8988T (cell line): ENCODE results near the gene PRSS50.

Source experiments
- DNase-seq: peaks from one replicate; pipeline ENCODE4 v3.0.0; 2011

PRSS50 gene

DNA sequence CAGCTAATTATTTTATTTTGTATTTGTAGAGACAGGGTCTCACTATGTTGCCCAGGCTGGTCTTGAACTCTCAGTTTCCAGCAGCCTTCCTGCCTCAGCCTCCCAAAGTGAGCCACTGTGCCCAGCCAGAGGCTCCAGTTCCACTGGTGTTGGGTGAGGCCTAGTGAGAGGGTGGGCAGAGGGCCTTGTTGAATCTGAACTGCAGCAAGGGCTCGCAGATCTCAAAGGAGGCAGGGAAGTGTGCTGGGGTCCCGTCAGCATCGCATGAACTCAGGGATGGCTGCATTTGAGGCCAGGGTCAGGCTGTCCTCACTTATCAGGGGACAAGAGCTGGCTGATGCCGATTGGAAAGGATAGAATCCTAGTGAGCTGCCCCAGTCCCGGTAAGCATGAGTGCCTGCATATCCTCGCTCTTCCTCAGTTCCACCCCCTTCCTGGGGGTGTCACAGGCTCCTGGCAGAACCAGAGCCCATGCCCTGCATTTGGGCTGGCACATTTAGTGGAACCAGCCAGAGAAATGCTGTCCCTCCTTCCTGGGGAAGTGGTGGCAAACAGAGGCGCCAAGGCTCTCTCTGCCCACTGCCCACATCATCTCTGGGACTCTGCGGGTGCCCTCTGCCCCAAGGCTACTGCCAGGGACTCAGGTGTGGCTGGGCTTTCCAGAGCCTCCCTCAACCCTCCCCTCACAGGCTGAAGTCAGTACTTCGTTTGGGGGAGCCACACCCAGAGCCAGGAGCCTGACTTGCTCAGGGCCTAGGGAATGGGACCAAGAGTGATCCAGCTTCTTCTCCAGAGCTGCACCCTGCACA is 48.3 kb downstream of the PRSS50 start:
- peak; percentile 25 for DNase-seq

DNA sequence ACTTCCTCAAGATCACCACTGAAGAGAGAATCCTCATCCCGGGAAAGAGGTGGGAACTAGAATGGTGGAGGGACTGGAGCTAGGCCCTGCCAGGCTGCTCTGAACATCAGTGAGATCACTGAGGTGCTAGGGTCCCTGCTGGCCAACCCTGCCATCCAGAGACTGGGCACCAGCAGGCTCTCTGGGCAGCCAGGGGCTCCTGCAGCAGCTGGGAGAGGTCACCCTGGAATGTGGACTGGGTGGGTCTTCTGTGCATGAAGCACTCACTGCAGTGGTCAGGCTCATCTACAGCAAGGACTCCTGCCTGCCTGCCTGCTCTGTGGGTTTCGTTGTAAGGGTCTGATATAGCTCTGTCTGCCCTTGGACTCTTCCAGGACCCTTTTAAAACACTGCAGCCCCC is 49.1 kb downstream of the PRSS50 start:
- DNase-seq, result peak; percentile 20

- DNase-seq, result peak; percentile 25
These were observed 49.6 kb downstream of the PRSS50 start for GRCh38 chr3:46668116-46668515.

- DNase-seq, result no peak
These were observed 50.0 kb downstream of the PRSS50 start for GRCh38 chr3:46667657-46668056.

GRCh38 chr3:46667061-46667621 is 50.5 kb downstream of the PRSS50 start:
- DNase-seq, result no peak

- no peak for DNase-seq
These were observed 51.2 kb downstream of the PRSS50 start for GRCh38 chr3:46666453-46666845.

DNA sequence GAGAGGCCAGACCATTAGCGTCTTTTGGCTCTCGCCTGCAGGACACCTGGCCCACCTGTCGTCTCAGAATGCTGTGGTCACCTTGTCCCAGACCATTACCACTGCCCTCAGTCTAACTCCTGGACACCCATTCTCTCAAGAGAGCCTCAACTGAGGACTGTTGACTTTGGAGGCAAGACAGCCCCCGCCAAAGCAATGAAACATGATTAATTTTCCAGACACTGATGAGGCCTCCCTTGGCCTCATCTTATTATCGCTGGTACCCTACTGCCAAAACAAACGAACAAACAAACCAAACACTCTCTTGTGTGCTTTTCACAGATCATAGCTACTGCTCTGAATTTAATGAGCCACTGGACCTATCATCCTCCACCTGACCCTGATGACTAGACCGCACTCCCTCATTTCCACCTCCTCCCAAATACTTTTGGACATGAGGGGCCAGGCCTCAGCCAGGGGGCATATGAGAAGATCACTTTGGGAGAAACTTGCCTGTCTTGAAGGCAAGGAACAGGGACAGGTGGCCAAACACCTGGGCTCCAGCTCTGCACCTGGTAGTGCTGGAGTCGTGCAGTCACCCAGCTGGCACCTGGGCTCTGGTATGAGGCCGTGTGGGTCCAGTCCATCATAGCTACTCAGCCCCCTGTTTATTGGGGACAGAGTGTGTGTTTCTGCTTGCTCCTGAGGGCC is 51.8 kb downstream of the PRSS50 start:
- DNase-seq, result no peak

- no peak for DNase-seq
These were observed 52.5 kb downstream of the PRSS50 start for GRCh38 chr3:46664971-46665762.

GRCh38 chr3:46664188-46664970 is 53.3 kb downstream of the PRSS50 start:
- DNase-seq, result no peak

GRCh38 chr3:46663591-46664135 is 54.0 kb downstream of the PRSS50 start:
- peak; percentile 51 for DNase-seq

DNA sequence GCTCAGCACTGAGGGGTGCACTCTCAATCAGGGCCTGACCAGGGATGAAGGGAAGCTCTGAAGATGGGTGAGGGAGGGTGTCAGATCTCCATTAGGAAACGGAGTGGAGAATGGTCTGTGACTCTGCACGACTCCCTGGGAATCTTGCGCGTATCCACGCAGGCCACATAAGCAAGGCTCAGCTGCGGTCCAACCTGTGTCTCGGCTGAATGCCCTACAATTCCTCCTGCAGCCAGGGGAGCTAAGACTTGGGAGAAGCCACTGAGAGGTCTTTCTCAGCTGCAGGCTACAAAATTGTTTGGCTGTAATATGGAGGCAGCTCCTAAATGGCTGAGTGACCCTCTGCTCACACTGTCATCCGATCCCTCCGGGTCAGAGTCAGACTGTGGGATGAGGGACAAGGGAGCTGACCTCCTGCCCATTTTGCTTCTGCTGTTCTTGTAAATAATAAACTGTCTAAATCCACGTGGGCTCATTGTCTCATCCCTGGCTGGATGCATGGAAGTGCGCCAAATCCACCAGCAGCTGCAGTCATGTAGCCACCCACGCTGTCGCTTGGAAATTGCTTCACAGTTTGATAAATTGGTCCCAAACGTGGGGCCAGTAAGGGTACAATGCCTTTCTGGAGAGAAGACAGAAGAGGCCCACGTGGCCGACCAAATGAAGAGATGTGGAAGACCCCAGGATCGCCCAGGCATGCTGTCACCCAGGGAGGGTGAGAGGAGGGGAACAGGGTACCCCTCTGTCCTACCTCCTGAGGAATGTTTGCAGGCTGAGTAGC is 54.7 kb downstream of the PRSS50 start:
- DNase-seq, result no peak
